ENCODE measurements around the gene SPRED1. TPM values are rescaled to one million over a fixed set of nuclear protein-coding genes. Genes with fewer than 3 reads are reported as not detected.

Gene SPRED1
- total and polyA plus RNA-seq, 2 of the 4 experiments (the other 2 are of a cell fraction) = 6.6 to 17.9 TPM

DNA sequence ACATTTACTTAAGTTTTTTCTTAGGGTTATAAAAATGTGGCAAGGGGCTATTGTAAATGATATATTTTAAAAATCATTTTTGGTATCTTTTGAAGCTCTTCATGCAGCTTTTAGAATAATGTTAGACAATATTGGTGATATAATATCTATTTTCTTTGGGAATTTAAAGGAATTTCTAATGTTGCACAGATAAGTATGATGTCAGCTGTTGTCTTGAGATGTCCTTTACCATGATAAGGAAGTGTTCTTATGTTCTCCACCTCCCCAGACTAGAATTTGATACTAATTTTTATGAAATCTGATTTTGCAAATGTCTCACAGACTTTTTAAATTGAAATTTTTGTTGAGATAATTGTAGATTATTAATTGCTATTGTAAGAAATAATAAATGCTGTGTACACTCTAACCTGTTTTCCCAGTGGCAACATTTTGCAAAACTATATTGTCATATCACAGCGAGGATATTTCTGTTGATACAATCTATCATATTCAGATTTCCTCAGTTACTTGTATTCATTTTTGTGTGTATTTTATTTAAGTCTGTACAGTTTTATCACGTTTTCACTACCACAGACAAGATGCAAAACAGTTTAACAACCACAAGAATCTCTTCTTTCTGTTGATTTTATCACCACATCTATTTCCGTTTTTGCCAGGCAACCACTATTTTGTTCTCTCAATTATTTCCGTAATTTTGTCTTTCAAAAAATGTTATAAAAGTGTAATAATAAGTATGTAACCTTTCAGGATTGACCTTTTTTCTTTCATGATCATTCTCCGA lies 55.4 kb downstream of the SPRED1 start:
- Histone ChIP-seq H4K20me1 (ENCODE audit: insufficient read depth, low read length) (peaks cover 20% of the 10 kb centered on the region; the same call in 1 of the 2 replicates), H3K27me3 (ENCODE audit: control insufficient read depth, insufficient read depth, low read length) (no peaks in the 10 kb centered on the region), H3K9me3 (ENCODE audit: control insufficient read depth, insufficient read depth, low read length) (no peaks in the 10 kb centered on the region), H4K91ac (ENCODE audit: insufficient read depth, low read depth, low read length) (no peak overlapping the region), H3K4me2 (ENCODE audit: low read depth, low read length) (no peak overlapping the region), H2BK15ac (ENCODE audit: low read depth, low read length) (no peak overlapping the region), H2BK120ac (ENCODE audit: low read depth, low read length) (no peak overlapping the region), H4K5ac (ENCODE audit: low read depth, low read length) (no peak overlapping the region), H3K4me3 (ENCODE audit: insufficient read depth, low read depth, low read length) (no peak overlapping the region), H3K23ac (ENCODE audit: low read depth, low read length) (no peak overlapping the region), H3K79me1 (ENCODE audit: low read depth in 1 of 2, low read length in 2 of 2) (peaks cover 8 to 43% of the 10 kb centered on the region in 2 experiments; a peak in 3 of 4 replicates), H2BK5ac (ENCODE audit: low read depth, low read length, poor library complexity, severe bottlenecking) (no peak overlapping the region), H3K36me3 (ENCODE audit: control insufficient read depth, insufficient read depth, low read length) (peaks cover 6% of the 10 kb centered on the region), H3K27ac (ENCODE audit: insufficient read depth, low read length) (no peak overlapping the region), H3K9me1 (ENCODE audit: insufficient read depth, low read length) (no peaks in the 10 kb centered on the region), H3K9ac (ENCODE audit: low read depth, low read length) (no peak overlapping the region), H3K4ac (ENCODE audit: low read depth, low read length) (no peak overlapping the region), H3K4me1 (ENCODE audit: control insufficient read depth, insufficient read depth, low read length) (no peaks in the 10 kb centered on the region; the same call in 1 of the 2 replicates), H4K8ac (ENCODE audit: low read depth in 2 of 2, low read length in 2 of 2) (no peak overlapping the region), H2AK5ac (ENCODE audit: low read depth, low read length) (no peak overlapping the region), H2BK20ac (ENCODE audit: low read depth, low read length) (no peak overlapping the region), H3K56ac (ENCODE audit: extremely low read depth, insufficient read depth, low read length) (no peak overlapping the region), H2AFZ (replicated peaks; ENCODE audit: low read length, poor library complexity) (no peak overlapping the region), H2AK9ac (replicated peaks; ENCODE audit: low read depth, low read length, poor library complexity) (no peak overlapping the region), H3K18ac (ENCODE audit: low read depth, low read length) (no peak overlapping the region), H3K14ac (replicated peaks; ENCODE audit: low read depth, low read length) (no peak overlapping the region)
- no CpG with 5 or more reads among the region's 5 CpGs for WGBS, 2 experiments (ENCODE audit: extremely low coverage in 2 of 2, insufficient read length in 1 of 2)
- TF ChIP-seq RCOR1 (IDR thresholded peaks at IDR 0.05; ENCODE audit: insufficient replicate concordance, low read length) (no peak), MAFK (IDR thresholded peaks at IDR 0.05; ENCODE audit: low read depth, low read length) (no peak), MXI1 (IDR thresholded peaks at IDR 0.05; ENCODE audit: borderline replicate concordance, low read depth, low read length) (no peak), POLR2A (IDR thresholded peaks at IDR 0.05; ENCODE audit: low read depth, low read length) (no peak), NFE2L2 (IDR thresholded peaks at IDR 0.05; ENCODE audit: low read depth, low read length) (no peak), CEBPB (IDR thresholded peaks at IDR 0.05; ENCODE audit: low read depth, low read length) (no peak), SMC3 (IDR thresholded peaks at IDR 0.05; ENCODE audit: low read depth, low read length) (no peak), MAZ (IDR thresholded peaks at IDR 0.05; ENCODE audit: borderline replicate concordance, low read depth, low read length) (no peak)
- TF ChIP-seq, protein P1, sequence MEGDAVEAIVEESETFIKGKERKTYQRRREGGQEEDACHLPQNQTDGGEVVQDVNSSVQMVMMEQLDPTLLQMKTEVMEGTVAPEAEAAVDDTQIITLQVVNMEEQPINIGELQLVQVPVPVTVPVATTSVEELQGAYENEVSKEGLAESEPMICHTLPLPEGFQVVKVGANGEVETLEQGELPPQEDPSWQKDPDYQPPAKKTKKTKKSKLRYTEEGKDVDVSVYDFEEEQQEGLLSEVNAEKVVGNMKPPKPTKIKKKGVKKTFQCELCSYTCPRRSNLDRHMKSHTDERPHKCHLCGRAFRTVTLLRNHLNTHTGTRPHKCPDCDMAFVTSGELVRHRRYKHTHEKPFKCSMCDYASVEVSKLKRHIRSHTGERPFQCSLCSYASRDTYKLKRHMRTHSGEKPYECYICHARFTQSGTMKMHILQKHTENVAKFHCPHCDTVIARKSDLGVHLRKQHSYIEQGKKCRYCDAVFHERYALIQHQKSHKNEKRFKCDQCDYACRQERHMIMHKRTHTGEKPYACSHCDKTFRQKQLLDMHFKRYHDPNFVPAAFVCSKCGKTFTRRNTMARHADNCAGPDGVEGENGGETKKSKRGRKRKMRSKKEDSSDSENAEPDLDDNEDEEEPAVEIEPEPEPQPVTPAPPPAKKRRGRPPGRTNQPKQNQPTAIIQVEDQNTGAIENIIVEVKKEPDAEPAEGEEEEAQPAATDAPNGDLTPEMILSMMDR (conservative IDR thresholded peaks at IDR 0.05; ENCODE audit: low read depth, low read length) = no peak
- TF ChIP-seq, protein P2, sequence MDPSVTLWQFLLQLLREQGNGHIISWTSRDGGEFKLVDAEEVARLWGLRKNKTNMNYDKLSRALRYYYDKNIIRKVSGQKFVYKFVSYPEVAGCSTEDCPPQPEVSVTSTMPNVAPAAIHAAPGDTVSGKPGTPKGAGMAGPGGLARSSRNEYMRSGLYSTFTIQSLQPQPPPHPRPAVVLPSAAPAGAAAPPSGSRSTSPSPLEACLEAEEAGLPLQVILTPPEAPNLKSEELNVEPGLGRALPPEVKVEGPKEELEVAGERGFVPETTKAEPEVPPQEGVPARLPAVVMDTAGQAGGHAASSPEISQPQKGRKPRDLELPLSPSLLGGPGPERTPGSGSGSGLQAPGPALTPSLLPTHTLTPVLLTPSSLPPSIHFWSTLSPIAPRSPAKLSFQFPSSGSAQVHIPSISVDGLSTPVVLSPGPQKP (IDR thresholded peaks at IDR 0.05; ENCODE audit: borderline replicate concordance, low read depth, low read length) = no peak
- CTCF ChIA-PET = no interaction called here
- in situ Hi-C loops (cut with MboI; ENCODE audit: low sequenced_read_pairs) (no loop called here), intact Hi-C loops (cut with micrococcal nuclease) (no loop called here), dilution Hi-C loops (cut with HindIII; ENCODE audit: low sequenced_read_pairs, unreplicated experiment) (no loop called here)
- no TSS peak for BruUV-seq (replicated peaks)
- POLR2A ChIA-PET (ENCODE audit: unreplicated experiment) = no interaction called here
- DNase-seq (no peak), ATAC-seq (ENCODE audit: low read depth) (no peak)
